Middle frontal gyrus (tissue), 1 donor: ENCODE measurements around the gene SH3RF2.

Experiments used
- DNase-seq: peaks from one replicate; pipeline ENCODE4 v3.0.0-alpha.2; 2015; ENCODE audit warnings: low spot score; ENCODE audit errors: extremely low spot score

The SH3RF2 gene

GRCh38 chr5:145920542-145921210 lies 15.7 kb upstream of the SH3RF2 start:
- DNase-seq = no peak

- DNase-seq = no peak
These were observed 15.2 kb upstream of the SH3RF2 start for GRCh38 chr5:145921211-145921610.

DNA sequence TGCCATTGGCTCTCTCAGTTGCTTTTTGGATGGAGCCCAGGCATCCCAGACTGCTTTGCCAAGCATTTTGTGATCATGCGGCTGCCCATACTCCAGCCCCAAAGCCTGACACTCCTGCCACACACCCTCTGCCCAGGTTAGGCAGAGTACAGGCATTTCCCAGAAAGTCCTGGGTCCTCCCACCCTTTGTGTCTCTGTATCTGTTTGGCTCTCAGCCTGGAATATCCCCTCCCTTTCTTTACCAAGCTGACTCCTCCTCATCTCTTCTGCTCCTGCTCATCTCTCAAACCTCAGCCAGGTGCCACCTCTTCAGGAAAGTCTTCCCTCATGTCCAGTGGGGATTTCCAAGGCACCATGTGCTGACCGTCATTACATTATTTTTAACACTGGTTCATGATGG lies 14.3 kb upstream of the SH3RF2 start:
- DNase-seq = no peak

GRCh38 chr5:145923405-145923804 lies 13.0 kb upstream of the SH3RF2 start:
- no peak for DNase-seq

GRCh38 chr5:145924849-145925248 lies 11.5 kb upstream of the SH3RF2 start:
- DNase-seq = no peak

DNA sequence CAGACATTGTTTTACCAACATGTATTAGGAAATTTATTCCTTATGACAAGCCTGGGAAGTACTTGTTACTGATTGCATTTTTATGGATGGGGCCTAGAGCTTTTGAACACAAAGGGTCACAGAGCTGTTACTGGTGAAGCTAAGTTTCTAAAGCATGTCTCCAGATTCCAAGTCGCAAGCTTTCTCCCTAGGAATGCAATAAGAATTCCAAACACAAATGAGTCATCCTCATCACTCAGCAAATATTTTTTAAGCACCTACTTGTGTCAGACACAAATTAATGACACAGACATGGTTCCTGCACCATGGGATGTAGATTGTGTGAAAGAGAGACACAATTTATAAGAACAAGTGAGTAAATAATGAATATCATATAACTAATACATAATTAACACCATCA lies 11.0 kb upstream of the SH3RF2 start:
- DNase-seq = no peak

DNA sequence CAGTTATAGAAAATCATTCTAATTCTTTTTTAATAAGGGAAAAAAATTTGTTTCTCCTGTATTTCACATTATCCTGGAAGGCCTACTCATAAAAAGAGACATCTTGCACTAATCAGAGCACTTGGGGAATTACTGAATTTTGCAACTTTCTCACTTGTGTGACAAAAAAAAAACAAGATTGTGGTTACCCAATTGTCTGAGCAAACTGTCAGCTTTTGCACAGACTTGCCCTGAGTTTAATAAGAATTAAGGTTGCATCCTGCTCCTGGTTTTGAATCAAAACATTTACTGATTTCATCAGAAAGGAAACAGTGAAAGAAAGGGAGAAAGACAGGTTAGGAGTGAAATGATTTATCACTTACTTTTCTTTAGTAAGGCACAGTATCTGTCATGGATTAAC lies 10.6 kb upstream of the SH3RF2 start:
- no peak for DNase-seq

DNA sequence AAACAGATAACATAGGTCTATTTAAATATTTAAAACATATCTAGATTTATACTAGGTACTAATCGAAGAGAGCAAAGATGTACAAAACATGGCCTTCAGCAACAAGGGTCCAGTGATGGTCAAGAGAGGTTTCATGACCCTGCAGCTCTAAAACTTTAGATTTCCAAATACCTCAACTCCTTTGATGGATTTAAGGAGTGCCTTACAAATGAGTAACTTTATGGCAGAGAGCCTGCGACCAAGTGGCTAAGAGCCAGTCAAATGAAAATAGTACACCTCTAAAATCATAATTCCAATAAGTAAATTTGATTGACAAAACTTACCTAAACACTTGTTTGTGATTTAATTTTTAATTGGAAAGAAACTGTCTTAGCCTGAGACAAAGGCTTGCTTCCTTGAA lies 4.7 kb upstream of the SH3RF2 start:
- DNase-seq = no peak

DNA sequence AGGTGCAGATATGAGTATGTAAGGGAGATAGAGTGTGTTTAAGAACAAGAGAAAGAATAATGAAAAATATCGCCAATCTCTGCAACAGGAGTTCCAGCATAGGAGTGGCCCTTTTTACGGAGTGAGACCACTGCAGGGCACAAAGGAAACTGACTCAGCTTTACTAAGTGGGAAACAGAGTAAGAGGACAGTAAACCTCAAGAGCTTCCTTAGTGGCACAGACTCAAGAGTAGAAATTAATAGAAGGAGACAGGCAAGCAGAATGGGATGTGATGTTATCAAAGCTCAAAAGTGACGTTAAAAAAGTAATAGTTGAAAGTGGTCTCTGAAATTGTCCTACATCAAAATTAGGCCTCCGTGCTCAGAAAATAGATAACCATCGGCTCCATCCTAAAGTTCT lies 2.1 kb upstream of the SH3RF2 start:
- DNase-seq = no peak

- no peak for DNase-seq
These were observed 1.3 kb downstream of the SH3RF2 start for GRCh38 chr5:145937432-145938250.

- no peak for DNase-seq
These were observed 2.6 kb downstream of the SH3RF2 start for GRCh38 chr5:145938776-145939539.

DNA sequence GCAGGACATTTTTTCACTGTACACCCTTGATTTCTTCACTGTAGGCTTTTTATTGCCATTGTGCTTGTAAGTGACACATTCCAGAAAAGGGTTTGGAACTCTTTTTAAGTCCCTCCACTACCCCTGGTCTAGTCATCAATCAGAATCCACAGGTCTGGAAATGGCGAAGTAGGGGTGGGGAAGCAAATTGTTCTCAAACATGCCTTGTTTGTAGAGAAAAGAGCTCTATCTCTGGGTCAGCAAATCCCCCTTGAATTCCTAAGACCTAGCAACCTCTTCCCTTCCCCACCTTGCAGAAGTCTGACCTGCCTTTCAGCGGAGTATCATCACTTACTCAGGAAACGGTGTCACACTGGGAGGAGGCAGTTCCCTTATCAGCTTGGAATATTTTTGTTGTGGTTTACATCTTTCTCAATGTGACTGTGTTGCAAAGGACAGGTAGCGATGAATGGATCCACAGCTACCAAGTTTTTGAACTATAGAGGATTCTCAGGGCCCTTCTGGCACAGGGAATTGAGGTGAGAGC lies 3.2 kb downstream of the SH3RF2 start:
- DNase-seq = no peak

GRCh38 chr5:145941096-145941447 lies 4.7 kb downstream of the SH3RF2 start:
- no peak for DNase-seq

DNA sequence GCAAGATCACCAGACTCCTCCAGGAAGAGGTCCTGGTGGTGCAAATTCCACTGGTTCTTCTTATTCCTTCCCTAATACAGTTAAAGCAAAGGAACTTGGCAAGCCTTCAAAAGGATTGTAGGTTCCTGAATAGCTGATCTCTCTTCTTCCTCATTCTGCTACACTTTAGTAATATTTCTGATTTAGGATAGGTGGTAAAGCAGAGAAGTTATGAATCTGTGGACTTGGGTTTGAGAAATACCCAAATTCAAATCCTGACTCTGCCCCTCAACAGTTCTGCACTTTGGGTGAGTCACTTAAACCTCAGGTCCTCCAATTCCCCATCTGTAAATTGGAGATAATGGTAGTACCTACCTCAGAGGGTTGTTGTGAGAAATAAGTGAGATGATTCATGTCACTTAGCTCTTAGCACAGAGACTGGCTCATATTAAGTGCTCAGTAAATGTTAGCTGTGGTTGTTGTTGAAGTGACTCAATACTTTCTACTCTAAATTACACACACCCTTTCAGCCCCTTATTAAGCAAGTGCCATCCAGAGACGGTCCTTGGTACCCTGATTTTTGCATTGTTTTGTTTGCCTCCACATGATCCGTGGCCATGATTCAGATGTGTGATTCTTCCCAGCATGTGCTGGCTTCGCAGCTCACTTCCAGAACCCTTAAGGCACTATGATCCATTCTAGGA lies 5.2 kb downstream of the SH3RF2 start:
- no peak for DNase-seq

- DNase-seq = no peak
These were observed 5.8 kb downstream of the SH3RF2 start for GRCh38 chr5:145942201-145942600.

DNA sequence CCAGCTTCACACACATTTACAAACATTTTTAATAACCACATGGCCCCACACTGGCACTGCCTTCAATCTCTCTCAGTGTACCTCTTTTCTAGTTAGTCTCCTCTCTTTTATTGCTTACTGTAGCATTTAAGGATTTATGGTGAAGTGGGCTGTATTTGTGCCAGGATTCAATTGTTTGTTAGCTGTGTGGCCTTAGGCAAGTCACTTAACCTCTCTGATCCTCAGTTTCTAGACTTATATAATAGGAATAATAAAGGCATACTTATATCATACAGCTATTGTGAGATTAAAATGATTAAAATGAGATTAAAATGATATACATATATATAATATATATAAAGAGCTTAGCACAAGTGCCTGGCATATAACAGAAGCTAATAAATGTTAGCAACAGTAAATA lies 6.4 kb downstream of the SH3RF2 start:
- no peak for DNase-seq

GRCh38 chr5:145943674-145944121 lies 7.3 kb downstream of the SH3RF2 start:
- DNase-seq = no peak

DNA sequence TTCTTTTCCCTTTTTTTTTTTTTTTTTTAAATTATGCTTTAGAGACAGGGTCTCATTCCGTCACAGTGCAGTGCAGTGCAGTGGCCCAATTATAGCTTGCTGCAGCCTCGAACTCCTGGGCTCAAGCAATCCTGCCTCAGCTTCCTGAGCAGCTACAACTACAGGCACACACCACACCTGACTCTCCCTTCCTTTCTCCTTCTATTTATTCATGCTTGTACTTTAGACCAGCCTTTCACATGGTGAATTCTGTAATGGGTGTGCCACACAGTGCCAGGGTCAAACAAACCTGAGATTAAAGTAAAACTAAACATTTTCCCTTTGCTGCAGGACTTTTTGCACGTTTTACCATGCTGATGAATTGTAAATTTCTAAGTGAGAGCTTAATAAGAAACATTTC lies 8.0 kb downstream of the SH3RF2 start:
- DNase-seq = no peak

GRCh38 chr5:145945620-145946111 lies 9.3 kb downstream of the SH3RF2 start:
- no peak for DNase-seq

DNA sequence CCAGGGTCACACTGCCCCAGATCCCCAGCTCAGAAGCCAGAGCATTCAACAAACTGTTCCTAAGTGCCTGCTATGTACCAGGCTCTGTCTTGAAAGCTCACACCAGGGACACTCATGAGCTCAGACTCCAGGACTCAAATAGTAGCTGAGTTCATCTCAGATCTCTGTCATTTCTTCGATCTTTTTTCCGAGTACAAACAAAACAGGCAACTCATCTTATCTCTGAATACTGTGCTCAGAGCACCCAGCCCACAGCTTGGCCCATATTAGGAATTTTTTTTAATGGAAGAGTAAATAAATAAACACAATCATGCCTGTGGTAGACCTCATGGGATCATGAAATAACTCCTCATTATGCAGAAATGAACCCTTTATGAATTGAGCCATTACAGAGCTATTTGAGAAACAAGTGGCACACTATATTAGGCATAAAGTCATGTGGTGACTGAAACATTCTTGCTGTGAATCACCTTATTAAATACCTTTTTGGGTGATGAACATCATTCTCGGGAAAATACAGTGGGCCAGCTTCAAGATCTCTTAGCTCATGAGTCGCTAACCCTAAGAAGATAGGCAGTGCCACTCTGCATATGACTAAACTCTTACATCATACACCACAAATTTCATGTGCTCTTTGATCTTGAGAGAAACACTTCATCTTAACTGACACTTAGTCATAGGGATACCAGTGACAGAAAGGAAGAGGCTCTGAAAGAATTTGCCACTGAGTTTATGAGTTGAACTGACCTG lies 9.9 kb downstream of the SH3RF2 start:
- no peak for DNase-seq

DNA sequence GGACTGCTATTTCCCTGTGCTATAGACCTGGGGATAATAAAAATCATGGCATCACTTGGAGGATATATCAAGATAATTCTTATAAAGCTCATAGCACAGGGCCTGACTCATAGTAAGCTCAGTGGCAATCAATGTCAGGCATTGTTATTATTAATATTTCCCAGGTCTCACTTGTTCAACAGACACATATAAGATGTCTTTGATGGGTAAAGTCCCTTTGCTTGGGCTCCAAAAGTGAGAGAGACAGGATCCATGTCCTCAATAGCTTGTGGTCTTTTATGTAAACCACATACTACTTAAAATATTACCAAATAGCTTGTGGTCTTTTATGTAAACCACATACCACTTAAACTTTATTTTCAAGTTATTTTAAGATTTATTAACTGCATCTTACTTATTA lies 11.2 kb downstream of the SH3RF2 start:
- no peak for DNase-seq
